UCSD-AML1 (cell line): ENCODE results near the gene TLDC2.
A peak's percentile ranks its signal among the peaks of the same experiment; 100 is the strongest.
"Not testable (repeated sequence)": the region's sequence is repeated elsewhere in the genome, so short reads cannot be mapped to it uniquely, and the experiment has no call there.

Source experiments
- DNase-seq: peaks from one replicate; lab custom pipeline; 2025; ENCODE audit not compliant: unreplicated experiment; lab: John Stamatoyannopoulos, UW

The TLDC2 gene

GRCh38 chr20:36875702-36876472 lies at the start of gene TLDC2:
Gene TLDC2 (plus strand): TSS chr20:36876138. CDS start chr20:36876175, 37 bp downstream.
- no peak for DNase-seq

GRCh38 chr20:36826554-36827244 lies 49.2 kb upstream of the TLDC2 start:
- DNase-seq: no peak

- no peak for DNase-seq
These were observed 48.2 kb upstream of the TLDC2 start for GRCh38 chr20:36827541-36828279.

- DNase-seq: peak; percentile 16
These were observed 44.9 kb upstream of the TLDC2 start for GRCh38 chr20:36830791-36831691.

GRCh38 chr20:36832791-36833190 lies 43.1 kb upstream of the TLDC2 start:
- no peak for DNase-seq

GRCh38 chr20:36833275-36834020 lies 42.5 kb upstream of the TLDC2 start:
- no peak for DNase-seq

- DNase-seq: no peak
These were observed 40.9 kb upstream of the TLDC2 start for GRCh38 chr20:36835025-36835424.

GRCh38 chr20:36835453-36836198 lies 40.3 kb upstream of the TLDC2 start:
- peak; percentile 91 for DNase-seq

- DNase-seq: peak; percentile 79
These were observed 39.2 kb upstream of the TLDC2 start for GRCh38 chr20:36836591-36837269.

- not testable (repeated sequence) for DNase-seq
These were observed 37.6 kb upstream of the TLDC2 start for GRCh38 chr20:36838376-36838775.

- no peak for DNase-seq
These were observed 36.8 kb upstream of the TLDC2 start for GRCh38 chr20:36839150-36839549.

GRCh38 chr20:36841030-36841429 lies 34.9 kb upstream of the TLDC2 start:
- not testable (repeated sequence) for DNase-seq

- DNase-seq: no peak
These were observed 30.5 kb upstream of the TLDC2 start for GRCh38 chr20:36845288-36845971.

GRCh38 chr20:36847009-36847709 lies 28.8 kb upstream of the TLDC2 start:
- no peak for DNase-seq

GRCh38 chr20:36847710-36848040 lies 28.3 kb upstream of the TLDC2 start:
- no peak for DNase-seq

GRCh38 chr20:36848078-36848660 lies 27.8 kb upstream of the TLDC2 start:
- no peak for DNase-seq

- no peak for DNase-seq
These were observed 27.3 kb upstream of the TLDC2 start for GRCh38 chr20:36848677-36849076.
